Measurements from ENCODE around the gene ING1. TPM values are rescaled to one million over a fixed set of nuclear protein-coding genes. Genes with fewer than 3 reads are reported as not detected.
"Not testable (repeated sequence)": the region's sequence is repeated elsewhere in the genome, so short reads cannot be mapped to it uniquely, and the experiment has no call there.

ING1 gene
- polyA plus RNA-seq, 1 donor from 2014 or later: 25.0 TPM

DNA sequence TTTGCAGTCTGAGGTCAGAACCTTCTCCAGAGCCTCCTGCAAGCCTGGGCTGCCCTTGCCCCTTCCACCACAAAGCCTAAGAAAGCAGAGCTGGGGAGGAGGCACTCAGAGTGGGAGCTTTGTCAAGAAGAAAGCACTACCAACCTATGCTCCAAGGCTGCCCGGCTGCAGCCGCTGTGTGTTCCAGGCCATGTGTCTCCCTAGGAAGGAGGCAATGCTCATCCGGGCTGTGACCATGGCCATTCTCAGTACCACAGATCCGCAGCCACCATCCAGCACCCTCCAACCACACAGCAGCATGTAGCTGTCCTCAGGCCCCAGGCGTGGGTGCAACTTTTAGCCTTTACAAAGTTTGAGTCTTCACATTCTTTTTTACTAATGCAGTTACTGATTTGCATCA, 29.6 kb upstream of the ING1 start:
- Mint-ChIP-seq H3K27me3 (no peaks in the 10 kb centered on the region), H3K27ac (peak overlapping the region in 1 of 3 donors; percentile 78), H3K9me3 (no peaks in the 10 kb centered on the region), H3K36me3 (no peaks in the 10 kb centered on the region), H3K4me3 (no peak overlapping the region), H3K4me1 (peaks cover 5 to 13% (median 10%) of the 10 kb centered on the region in 3 donors)

DNA sequence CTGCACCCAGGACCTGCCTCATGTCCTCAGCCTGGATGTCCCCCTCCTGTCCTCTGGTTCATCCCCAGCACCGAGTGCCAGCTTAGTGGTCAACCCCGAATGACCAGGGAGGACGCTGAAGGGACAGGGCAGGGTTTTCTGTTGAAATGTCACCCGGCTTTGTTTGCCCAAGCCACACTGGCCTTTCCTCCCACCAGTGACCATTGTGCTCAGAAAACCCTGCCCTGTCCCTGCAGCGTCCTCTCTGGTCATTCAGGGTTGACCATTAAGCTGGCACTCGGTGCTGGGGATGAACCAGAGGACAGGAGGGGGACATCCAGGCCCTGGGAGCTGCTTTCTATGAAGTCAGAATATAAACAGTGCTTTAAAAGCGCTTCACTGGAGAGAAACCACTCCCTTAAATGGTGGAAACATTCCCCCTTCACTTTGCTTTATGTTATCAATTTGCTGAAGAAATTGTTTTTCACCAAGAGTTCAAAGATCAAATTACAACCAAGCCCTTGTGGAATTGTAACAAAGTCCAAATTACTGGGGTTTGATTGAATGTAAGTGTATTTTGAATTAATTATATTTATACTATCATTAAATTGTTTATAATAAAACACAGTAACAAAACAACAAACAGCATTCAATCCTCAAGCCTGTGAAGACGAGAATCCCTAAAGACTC, 29.0 kb upstream of the ING1 start:
- Mint-ChIP-seq H3K27ac (no peak overlapping the region), H3K36me3 (no peaks in the 10 kb centered on the region), H3K4me1 (peaks cover 5 to 13% (median 9%) of the 10 kb centered on the region in 3 donors), H3K9me3 (no peaks in the 10 kb centered on the region), H3K4me3 (no peak overlapping the region), H3K27me3 (no peaks in the 10 kb centered on the region)

DNA sequence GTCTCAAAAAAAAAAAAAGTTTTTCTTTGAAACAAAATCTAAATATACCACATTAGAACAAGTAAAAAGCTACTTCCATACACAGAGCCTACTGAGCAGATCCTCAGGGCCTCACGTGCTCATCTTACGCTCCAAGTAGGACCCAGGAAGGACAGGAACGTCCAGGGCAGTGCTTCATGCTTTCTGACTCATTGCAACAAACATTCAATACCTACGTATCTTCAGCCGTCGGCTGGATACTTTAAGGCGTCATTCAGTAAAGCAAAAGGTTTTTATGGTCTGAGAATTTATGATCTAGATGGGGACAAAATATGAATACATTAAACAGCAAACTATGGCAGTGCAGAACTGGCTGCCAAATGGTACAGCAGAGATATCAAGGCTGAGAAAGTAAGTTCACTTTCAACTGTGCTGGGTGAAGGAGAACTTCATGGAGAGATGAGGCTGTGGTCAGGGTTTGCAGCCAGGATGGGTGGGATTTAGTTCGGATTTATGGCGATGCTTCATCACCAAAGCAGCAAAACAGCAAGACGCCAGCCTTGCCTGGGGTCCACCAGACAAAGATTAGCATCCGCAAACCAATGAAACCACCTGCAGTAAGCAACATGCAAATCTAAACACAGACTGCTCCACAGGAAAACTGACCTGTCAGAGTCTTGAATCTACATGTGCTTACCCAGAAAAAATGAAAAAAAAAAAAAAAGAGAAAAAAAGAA, 28.0 kb upstream of the ING1 start:
- H3K27ac Mint-ChIP-seq: peak overlapping the region in 1 of 3 donors; percentile 84
- H3K27me3 Mint-ChIP-seq: no peaks in the 10 kb centered on the region
- H3K36me3 Mint-ChIP-seq: no peaks in the 10 kb centered on the region
- H3K4me3 Mint-ChIP-seq: no peak overlapping the region
- no peaks in the 10 kb centered on the region for H3K9me3 Mint-ChIP-seq
- H3K4me1 Mint-ChIP-seq: peaks cover 5 to 15% (median 8%) of the 10 kb centered on the region in 3 donors

DNA sequence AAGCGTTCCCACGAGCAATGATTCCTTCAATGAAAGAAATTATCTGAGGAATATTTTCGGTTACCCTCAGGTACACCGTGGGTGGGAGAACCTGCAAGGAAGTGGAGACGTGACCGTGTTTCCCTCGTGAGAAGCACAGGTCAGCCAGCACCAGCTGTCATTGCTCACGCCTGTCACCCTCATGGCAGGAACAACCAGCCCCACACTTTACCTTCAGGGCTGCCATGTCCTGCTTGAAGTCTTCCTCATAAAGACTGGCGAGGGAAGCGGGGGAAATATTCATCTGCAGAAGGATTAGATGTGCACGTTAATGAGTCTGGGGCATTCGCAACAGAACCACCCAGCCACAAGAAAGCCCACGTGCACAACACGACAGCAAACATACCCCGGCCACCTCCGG, 25.8 kb upstream of the ING1 start:
- Mint-ChIP-seq H3K4me1 (peaks cover 3 to 6% (median 5%) of the 10 kb centered on the region in 3 donors), H3K27ac (no peak overlapping the region), H3K4me3 (no peak overlapping the region), H3K36me3 (no peaks in the 10 kb centered on the region), H3K27me3 (no peaks in the 10 kb centered on the region), H3K9me3 (no peaks in the 10 kb centered on the region)

DNA sequence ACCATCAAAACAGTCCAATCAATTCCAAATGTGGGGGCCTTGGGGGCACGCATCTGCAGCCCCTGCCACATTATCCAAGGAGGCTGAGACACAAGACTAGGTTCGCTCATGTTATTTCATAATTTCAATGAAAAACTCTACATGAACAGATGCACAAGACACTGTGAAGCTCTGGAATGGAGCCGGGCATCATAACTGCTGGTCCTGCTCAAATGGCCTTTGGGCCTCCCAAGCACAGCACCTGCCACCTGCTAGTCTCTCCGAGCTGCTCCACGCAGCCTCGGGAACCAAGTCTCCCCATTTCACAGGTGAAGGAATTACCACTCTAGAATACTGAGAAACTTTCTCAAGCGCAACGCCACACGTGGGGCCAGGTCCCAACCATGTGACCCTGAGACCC, 24.5 kb upstream of the ING1 start:
- Mint-ChIP-seq H3K27ac (no peak overlapping the region), H3K27me3 (no peaks in the 10 kb centered on the region), H3K4me3 (no peak overlapping the region), H3K4me1 (peaks cover 3 to 6% (median 5%) of the 10 kb centered on the region in 3 donors), H3K9me3 (no peaks in the 10 kb centered on the region), H3K36me3 (no peaks in the 10 kb centered on the region)

DNA sequence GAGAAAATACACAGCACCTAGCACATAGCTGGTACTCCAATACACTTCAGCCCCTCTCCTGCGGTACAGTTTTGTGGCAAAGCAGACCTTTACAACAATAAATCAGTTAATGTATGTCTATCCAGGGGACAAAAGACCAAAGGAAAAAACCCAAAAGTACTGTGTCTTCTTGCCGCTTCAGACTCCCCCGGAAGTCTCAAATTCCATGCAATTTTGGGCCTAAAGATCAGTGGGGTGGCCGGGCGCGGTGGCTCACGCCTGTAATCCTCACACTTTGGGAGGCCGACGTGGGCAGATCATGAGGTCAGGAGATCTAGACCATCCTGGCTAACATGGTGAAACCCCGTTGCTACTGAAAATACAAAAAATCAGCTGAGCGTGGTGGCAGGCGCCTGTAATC, 23.8 kb upstream of the ING1 start:
- H3K4me1 Mint-ChIP-seq: peaks cover 3 to 6% (median 5%) of the 10 kb centered on the region in 3 donors
- H3K9me3 Mint-ChIP-seq: no peaks in the 10 kb centered on the region
- H3K36me3 Mint-ChIP-seq: no peaks in the 10 kb centered on the region
- H3K27ac Mint-ChIP-seq: peak overlapping the region in 1 of 3 donors; percentile 78
- no peak overlapping the region for H3K4me3 Mint-ChIP-seq
- no peaks in the 10 kb centered on the region for H3K27me3 Mint-ChIP-seq

DNA sequence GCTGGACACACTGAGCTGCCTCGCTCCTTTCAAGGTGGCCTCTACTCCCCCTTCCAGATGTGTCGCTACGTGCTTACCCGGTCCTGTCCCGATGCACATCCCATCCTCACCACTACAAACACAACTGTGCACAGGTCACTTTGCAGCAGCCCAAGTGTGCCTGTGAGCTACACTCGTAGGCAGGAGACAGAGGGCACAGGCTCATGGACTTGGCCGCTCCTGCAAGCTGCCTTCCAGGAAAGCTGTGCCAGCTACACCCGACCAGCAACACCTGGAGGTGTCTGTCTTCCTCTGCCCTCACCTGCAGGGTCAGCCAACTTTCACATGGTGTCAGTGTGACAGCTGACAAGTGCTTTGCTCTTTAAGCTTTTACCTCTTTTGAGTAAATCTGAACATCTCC, 23.0 kb upstream of the ING1 start:
- Mint-ChIP-seq H3K36me3 (no peaks in the 10 kb centered on the region), H3K4me3 (no peak overlapping the region), H3K4me1 (peaks cover under 1 to 4% (median under 1%) of the 10 kb centered on the region in 3 donors), H3K27ac (peak overlapping the region in 1 of 3 donors; percentile 24), H3K9me3 (no peaks in the 10 kb centered on the region), H3K27me3 (no peaks in the 10 kb centered on the region)

DNA sequence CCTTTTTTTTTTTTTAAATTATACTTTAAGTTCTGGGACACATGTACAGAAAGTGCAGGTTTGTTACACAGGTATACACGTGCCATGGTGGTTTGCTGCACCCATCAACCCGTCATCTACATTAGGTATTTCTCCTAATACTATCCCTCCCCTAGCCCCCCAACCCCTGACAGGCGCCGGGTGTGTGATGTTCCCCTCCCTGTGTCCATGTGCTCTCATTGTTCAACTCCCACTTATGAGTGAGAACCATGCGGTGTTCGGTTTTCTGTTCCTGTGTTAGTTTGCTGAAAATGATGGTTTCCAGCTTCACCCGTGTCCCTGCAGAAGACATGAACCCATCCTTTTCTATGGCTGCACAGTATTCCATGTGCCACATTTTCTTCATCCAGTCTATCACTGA, 17.7 kb upstream of the ING1 start:
- H3K27ac Mint-ChIP-seq, H3K27me3 Mint-ChIP-seq, H3K4me3 Mint-ChIP-seq, H3K9me3 Mint-ChIP-seq, H3K36me3 Mint-ChIP-seq: not testable (repeated sequence)
- peaks cover 13 to 17% (median 15%) of the 10 kb centered on the region in 3 donors for H3K4me1 Mint-ChIP-seq

DNA sequence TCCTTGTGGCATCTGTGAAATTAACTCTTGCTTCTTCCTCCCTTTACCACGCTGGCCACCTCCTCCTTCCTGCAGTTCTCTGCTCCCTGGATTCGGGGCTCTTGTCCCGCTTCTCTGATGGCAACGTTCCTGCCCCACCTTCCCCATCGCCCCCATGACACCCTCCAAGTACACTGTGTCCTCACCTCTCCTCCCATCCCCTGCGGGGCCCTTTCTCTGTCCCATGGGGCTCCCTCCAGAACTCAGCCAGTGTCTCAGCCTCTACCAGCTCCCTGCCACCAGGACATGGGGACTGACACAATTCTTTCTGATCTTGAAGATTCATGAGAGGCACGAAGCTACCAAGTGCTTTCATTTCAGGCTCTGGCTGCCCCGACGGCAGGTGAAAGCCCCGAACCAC, 16.7 kb upstream of the ING1 start:
- Mint-ChIP-seq H3K9me3 (no peaks in the 10 kb centered on the region), H3K4me3 (no peak overlapping the region), H3K27ac (no peak overlapping the region), H3K27me3 (no peaks in the 10 kb centered on the region), H3K36me3 (peaks cover 4% of the 10 kb centered on the region), H3K4me1 (peaks cover 16 to 19% (median 18%) of the 10 kb centered on the region in 3 donors)

DNA sequence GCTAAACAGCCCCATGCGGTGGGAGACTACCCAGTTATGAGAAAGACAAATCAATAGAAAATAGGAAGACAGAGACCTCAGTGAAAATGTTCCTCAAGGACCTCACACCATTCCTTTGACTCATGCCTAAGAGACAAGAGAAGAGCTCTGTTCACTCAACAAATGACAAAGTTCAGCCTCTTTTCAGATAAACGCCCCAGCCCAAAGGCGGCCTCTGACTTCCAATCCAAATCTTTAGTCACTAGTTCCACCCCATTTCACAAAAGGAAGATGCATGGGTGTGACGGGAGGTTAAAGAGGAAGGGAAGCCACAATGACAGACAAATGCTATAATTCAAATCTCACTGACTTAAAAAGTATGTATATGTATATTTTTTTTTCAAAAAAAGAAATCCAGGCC, 15.7 kb upstream of the ING1 start:
- H3K9me3 Mint-ChIP-seq: no peaks in the 10 kb centered on the region
- no peaks in the 10 kb centered on the region for H3K27me3 Mint-ChIP-seq
- peak overlapping the region in 1 of 3 donors; percentile 59 for H3K27ac Mint-ChIP-seq
- peaks cover 21 to 25% (median 23%) of the 10 kb centered on the region in 3 donors for H3K4me1 Mint-ChIP-seq
- peak overlapping the region in 1 of 4 donors; percentile 72 for H3K4me3 Mint-ChIP-seq
- peaks cover 4% of the 10 kb centered on the region for H3K36me3 Mint-ChIP-seq

DNA sequence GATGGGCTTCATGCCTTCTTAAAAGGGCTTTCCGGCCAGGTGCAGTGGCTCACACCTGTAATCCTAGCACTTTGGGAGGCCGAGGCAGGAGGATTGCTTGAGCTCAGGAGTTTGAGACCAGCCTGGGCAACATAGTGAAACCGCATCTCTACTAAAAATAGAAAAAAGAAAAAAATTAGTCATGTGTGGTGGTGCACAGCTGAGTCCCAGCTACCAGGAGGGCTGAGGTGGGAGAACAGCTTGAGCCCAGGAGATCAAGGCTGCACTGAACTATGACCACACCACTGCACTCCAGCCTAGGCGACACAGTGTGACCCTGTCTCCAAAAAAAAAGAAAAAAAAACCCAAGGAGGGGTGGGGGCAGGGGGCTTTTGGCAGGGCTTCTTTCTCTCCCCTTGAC, 14.8 kb upstream of the ING1 start:
- H3K27ac Mint-ChIP-seq: no peak overlapping the region
- H3K9me3 Mint-ChIP-seq: no peaks in the 10 kb centered on the region

DNA sequence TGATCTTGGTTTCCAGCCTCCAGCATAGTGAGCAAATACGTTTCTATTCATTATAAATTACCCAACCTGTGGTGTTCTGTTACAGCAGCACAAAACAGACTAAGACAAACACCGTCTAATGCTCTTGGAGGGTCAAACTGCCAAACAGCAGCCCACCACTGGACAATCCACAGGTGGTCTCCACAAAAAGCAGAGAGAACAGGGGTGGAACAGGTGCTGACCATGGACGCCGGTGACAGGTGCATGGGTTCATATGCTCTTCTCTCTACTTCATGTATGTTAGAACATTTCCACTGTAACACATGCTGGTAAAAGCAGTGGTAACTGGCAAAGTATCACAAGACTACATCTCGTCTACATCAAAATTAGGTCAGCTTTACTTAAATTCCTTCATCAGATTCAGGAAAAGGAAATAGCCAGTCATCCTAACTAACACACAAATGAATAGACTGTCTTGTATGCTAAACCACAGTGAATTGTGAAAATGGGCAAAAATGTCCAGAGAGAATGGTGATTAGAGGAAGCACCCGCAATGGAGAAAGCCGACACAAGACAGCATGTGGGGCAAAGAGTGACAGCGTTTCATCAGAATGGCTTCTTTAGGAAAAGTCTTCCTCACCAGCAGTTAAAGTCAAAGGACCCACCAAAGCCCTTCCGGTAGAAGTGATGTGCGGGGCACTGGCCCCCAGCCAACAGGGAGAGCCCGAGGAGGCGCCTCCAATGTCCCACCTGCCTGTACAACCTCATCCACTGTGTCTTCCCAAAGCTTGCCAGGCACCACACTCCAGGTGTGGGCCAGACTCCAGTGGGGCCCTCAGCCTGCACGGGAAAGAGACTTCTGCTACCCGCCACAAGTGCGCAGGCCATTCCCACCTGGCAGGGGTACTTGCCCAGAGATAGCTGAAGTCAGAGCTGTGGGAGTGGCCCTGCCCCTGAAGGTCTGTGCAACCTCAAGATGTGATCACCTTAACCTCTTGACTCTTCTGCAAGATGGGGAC, 14.1 kb upstream of the ING1 start:
- Mint-ChIP-seq H3K27ac (peak overlapping the region in 2 of 3 donors; percentile 54 to 64), H3K27me3 (no peaks in the 10 kb centered on the region), H3K4me3 (peak overlapping the region in 1 of 4 donors; percentile 4), H3K36me3 (peaks cover 4% of the 10 kb centered on the region), H3K4me1 (peaks cover 23 to 30% (median 26%) of the 10 kb centered on the region in 3 donors), H3K9me3 (no peaks in the 10 kb centered on the region)

More for the DNA sequence above, 14.8 kb upstream of the ING1 start:
- peaks cover 23 to 28% (median 25%) of the 10 kb centered on the region in 3 donors for H3K4me1 Mint-ChIP-seq
- H3K27me3 Mint-ChIP-seq: no peaks in the 10 kb centered on the region
- H3K4me3 Mint-ChIP-seq: peak overlapping the region in 2 of 4 donors; percentile 24 to 43
- peaks cover 4% of the 10 kb centered on the region for H3K36me3 Mint-ChIP-seq

DNA sequence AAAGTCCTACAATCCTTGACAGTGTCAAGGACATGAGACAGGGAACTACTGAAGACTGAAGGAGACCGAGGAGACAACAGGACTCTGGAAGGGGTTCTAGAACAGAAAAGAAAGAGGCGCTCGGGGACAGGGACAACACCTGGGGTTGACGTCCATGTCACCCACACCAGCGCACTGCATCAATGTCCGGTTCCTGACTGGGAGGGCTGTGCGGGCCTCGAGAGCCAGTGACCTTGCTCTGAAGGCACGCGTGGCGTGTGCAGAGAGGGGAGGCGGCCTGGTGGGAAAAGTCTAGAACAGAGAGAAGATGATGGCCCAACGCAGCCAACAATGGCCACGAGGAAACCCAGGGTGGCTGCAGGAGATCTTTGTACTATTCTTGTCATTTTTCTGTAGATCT, 13.3 kb upstream of the ING1 start:
- Mint-ChIP-seq H3K4me3 (peak overlapping the region in 1 of 4 donors; percentile 53), H3K9me3 (no peaks in the 10 kb centered on the region), H3K27me3 (no peaks in the 10 kb centered on the region), H3K4me1 (peaks cover 25 to 34% (median 32%) of the 10 kb centered on the region in 3 donors), H3K36me3 (peaks cover 4% of the 10 kb centered on the region), H3K27ac (peak overlapping the region in 1 of 3 donors; percentile 64)

DNA sequence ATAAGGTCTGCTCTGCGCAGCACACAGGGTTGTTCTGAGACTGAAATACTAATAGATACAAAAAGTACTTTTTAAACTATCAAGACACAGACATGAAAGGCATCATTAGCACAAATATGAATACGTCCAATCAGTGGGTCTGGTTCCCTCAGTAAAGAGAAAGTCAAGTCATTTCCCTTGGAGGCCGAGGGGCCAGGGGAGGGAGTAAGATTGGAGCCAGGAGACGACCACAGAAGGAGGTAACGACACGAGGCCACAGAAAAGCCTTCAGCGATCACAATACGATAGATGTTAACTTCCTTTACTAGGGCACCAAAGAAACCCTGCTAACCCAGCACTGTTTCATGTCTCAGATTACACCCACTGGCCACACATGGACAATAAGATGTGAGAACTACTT, 12.9 kb upstream of the ING1 start:
- Mint-ChIP-seq H3K4me3 (peak overlapping the region in 2 of 4 donors; percentile 5 to 53), H3K27me3 (no peaks in the 10 kb centered on the region), H3K27ac (no peak overlapping the region), H3K36me3 (peaks cover 4% of the 10 kb centered on the region), H3K4me1 (peaks cover 30 to 37% (median 35%) of the 10 kb centered on the region in 3 donors), H3K9me3 (no peaks in the 10 kb centered on the region)

DNA sequence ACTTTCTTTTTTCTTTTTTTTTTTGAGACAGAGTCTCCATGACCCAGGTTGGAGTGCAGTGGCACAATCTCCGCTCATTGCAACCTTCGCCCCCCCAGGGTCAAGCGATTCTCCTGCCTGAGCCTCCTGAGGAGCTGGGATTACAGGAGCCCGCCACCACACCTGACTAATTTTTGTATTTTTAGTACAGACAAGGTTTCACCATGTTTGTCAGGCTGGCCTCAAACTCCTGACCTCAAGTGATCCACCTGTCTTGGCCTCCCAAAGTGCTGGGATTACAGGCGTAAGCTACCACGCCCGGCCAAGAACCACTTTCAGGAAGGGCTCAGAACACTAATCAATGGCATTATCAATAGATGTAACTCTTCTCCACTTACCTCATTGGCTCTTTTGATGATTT, 12.4 kb upstream of the ING1 start:
- not testable (repeated sequence) for H3K27ac Mint-ChIP-seq, H3K9me3 Mint-ChIP-seq, H3K36me3 Mint-ChIP-seq, H3K27me3 Mint-ChIP-seq, H3K4me3 Mint-ChIP-seq
- peaks cover 30 to 37% (median 35%) of the 10 kb centered on the region in 3 donors for H3K4me1 Mint-ChIP-seq
